ENCODE data around the gene JAZF1. TPM values are rescaled to one million over a fixed set of nuclear protein-coding genes. Genes with fewer than 3 reads are reported as not detected.
"Not testable (repeated sequence)": the region's sequence is repeated elsewhere in the genome, so short reads cannot be mapped to it uniquely, and the experiment has no call there.

The JAZF1 gene
- total RNA-seq, 1 experiment from 2014 or later = 0.90 TPM

GRCh38 chr7:27889800-27890199 is 290.8 kb downstream of the JAZF1 start:
- Histone ChIP-seq H3K79me2 (ENCODE audit: low read depth) (no peaks in the 10 kb centered on the region), H3F3A (ENCODE audit: insufficient read depth, low read depth) (peaks cover 9% of the 10 kb centered on the region), H4K20me1 (ENCODE audit: insufficient read depth) (no peaks in the 10 kb centered on the region), H3K27ac (peak overlapping the region; percentile 65), H3K9me2 (ENCODE audit: insufficient read depth) (no peaks in the 10 kb centered on the region), H2AFZ (no peak overlapping the region), H3K4me3 (peak overlapping the region; percentile 33; the same call in 1 of the 2 replicates), H3K9me3 (ENCODE audit: insufficient read depth, low read depth) (no peaks in the 10 kb centered on the region), H3K36me3 (ENCODE audit: low read depth) (no peaks in the 10 kb centered on the region), H3K4me2 (peak overlapping the region; percentile 67), H3K27me3 (ENCODE audit: insufficient read depth, low read depth) (no peaks in the 10 kb centered on the region), H3K4me1 (replicated peaks; ENCODE audit: insufficient read depth) (peaks cover 25% of the 10 kb centered on the region)
- TF ChIP-seq CTCF (conservative IDR thresholded peaks at IDR 0.05) (no peak), EZH2 (IDR thresholded peaks at IDR 0.05; ENCODE audit: low read depth) (no peak)
- intact Hi-C loops (cut with micrococcal nuclease; ENCODE audit: unreplicated experiment) = loop anchor here (2.0 kb wide), 1 partner anchor 27 kb away; no protein-coding TSS in a partner anchor
- BruUV-seq (replicated peaks) = no TSS peak
- ChIA-PET CTCF (interaction anchor here (0.6 kb wide), 2 partner anchors 61 to 210 kb away, joined by 3 to 8 read pairs; no protein-coding TSS in a partner anchor), POLR2A (ENCODE audit: unreplicated experiment) (interaction anchor here (0.5 to 0.7 kb wide), 2 partner anchors 52 to 683 kb away, joined by 3 to 12 read pairs; no protein-coding TSS in a partner anchor)
- peak; percentile 16 to 92 for DNase-seq

GRCh38 chr7:27888736-27889135 is 291.9 kb downstream of the JAZF1 start:
- Histone ChIP-seq H3K36me3 (ENCODE audit: low read depth) (no peaks in the 10 kb centered on the region), H3F3A (ENCODE audit: insufficient read depth, low read depth) (peaks cover 9% of the 10 kb centered on the region), H2AFZ (no peak overlapping the region), H4K20me1 (ENCODE audit: insufficient read depth) (no peaks in the 10 kb centered on the region), H3K79me2 (ENCODE audit: low read depth) (no peaks in the 10 kb centered on the region), H3K4me2 (no peak overlapping the region), H3K4me1 (replicated peaks; ENCODE audit: insufficient read depth) (peaks cover 25% of the 10 kb centered on the region), H3K9me2 (ENCODE audit: insufficient read depth) (no peaks in the 10 kb centered on the region), H3K27me3 (ENCODE audit: insufficient read depth, low read depth) (no peaks in the 10 kb centered on the region), H3K27ac (no peak overlapping the region), H3K4me3 (no peak overlapping the region), H3K9me3 (ENCODE audit: insufficient read depth, low read depth) (no peaks in the 10 kb centered on the region)
- POLR2A ChIA-PET (ENCODE audit: unreplicated experiment) = interaction anchor here (0.5 kb wide), 1 partner anchor 28 kb away, joined by 4 read pairs; no protein-coding TSS in a partner anchor
- DNase-seq = no peak
- TF ChIP-seq EZH2 (IDR thresholded peaks at IDR 0.05; ENCODE audit: low read depth) = no peak
- no peak for TF ChIP-seq CTCF (conservative IDR thresholded peaks at IDR 0.05)
- CTCF ChIA-PET = no interaction called here
- no TSS peak for BruUV-seq (replicated peaks)
- intact Hi-C loops (cut with micrococcal nuclease; ENCODE audit: unreplicated experiment) = loop anchor here (2.0 kb wide), 1 partner anchor 28 kb away; no protein-coding TSS in a partner anchor

GRCh38 chr7:27886710-27887109 is 293.9 kb downstream of the JAZF1 start:
- intact Hi-C loops (cut with micrococcal nuclease; ENCODE audit: unreplicated experiment); CTCF ChIA-PET; H3K4me2 ChIP-seq; DNase-seq; H3F3A ChIP-seq (ENCODE audit: insufficient read depth, low read depth); H3K36me3 ChIP-seq (ENCODE audit: low read depth); H3K27ac ChIP-seq; H3K27me3 ChIP-seq (ENCODE audit: insufficient read depth, low read depth); H3K9me3 ChIP-seq (ENCODE audit: insufficient read depth, low read depth); H3K9me2 ChIP-seq (ENCODE audit: insufficient read depth); H3K4me3 ChIP-seq; H2AFZ ChIP-seq; BruUV-seq (replicated peaks); H4K20me1 ChIP-seq (ENCODE audit: insufficient read depth); H3K79me2 ChIP-seq (ENCODE audit: low read depth); POLR2A ChIA-PET (ENCODE audit: unreplicated experiment): not testable (repeated sequence)
- H3K4me1 ChIP-seq (replicated peaks; ENCODE audit: insufficient read depth) = peaks cover 25% of the 10 kb centered on the region

GRCh38 chr7:27885652-27886051 is 294.9 kb downstream of the JAZF1 start:
- TF ChIP-seq EZH2 (IDR thresholded peaks at IDR 0.05; ENCODE audit: low read depth) (no peak), CTCF (conservative IDR thresholded peaks at IDR 0.05) (no peak)

More at GRCh38 chr7:27885652-27886051, 294.9 kb downstream of the JAZF1 start:
- intact Hi-C loops (cut with micrococcal nuclease; ENCODE audit: unreplicated experiment) = no loop called here
- no TSS peak for BruUV-seq (replicated peaks)
- Histone ChIP-seq H3F3A (ENCODE audit: insufficient read depth, low read depth) (peaks cover 9% of the 10 kb centered on the region), H3K27ac (no peak overlapping the region), H3K36me3 (ENCODE audit: low read depth) (no peaks in the 10 kb centered on the region), H3K9me2 (ENCODE audit: insufficient read depth) (no peaks in the 10 kb centered on the region), H2AFZ (no peak overlapping the region), H3K27me3 (ENCODE audit: insufficient read depth, low read depth) (no peaks in the 10 kb centered on the region), H3K4me1 (replicated peaks; ENCODE audit: insufficient read depth) (peaks cover 20% of the 10 kb centered on the region), H3K4me3 (no peak overlapping the region), H4K20me1 (ENCODE audit: insufficient read depth) (no peaks in the 10 kb centered on the region), H3K4me2 (no peak overlapping the region), H3K79me2 (ENCODE audit: low read depth) (no peaks in the 10 kb centered on the region), H3K9me3 (ENCODE audit: insufficient read depth, low read depth) (no peaks in the 10 kb centered on the region)
- ChIA-PET CTCF (no interaction called here), POLR2A (ENCODE audit: unreplicated experiment) (no interaction called here)
- DNase-seq = no peak

Measured in PC-9 (cell line).